GM19240 (cell line): ENCODE data around the gene CFAP91.
"Not testable (repeated sequence)": the region's sequence is repeated elsewhere in the genome, so short reads cannot be mapped to it uniquely, and the experiment has no call there.

Source experiments
- DNase-seq: peaks from one replicate; pipeline ENCODE4 v3.0.0; 2011; ENCODE audit warnings: low spot score; ENCODE audit not compliant: insufficient read length

The CFAP91 gene

GRCh38 chr3:119677641-119677934 lies 25.2 kb upstream of the CFAP91 start:
- no peak for DNase-seq

- DNase-seq: not testable (repeated sequence)
Measured at GRCh38 chr3:119678209-119678608, 24.6 kb upstream of the CFAP91 start.

GRCh38 chr3:119679874-119680273 lies 22.9 kb upstream of the CFAP91 start:
- no peak for DNase-seq

- DNase-seq: no peak
Measured at GRCh38 chr3:119681279-119681678, 21.5 kb upstream of the CFAP91 start.

- no peak for DNase-seq
Measured at GRCh38 chr3:119683421-119683820, 19.4 kb upstream of the CFAP91 start.

- no peak for DNase-seq
Measured at GRCh38 chr3:119690043-119690656, 12.7 kb upstream of the CFAP91 start.

- no peak for DNase-seq
Measured at GRCh38 chr3:119695480-119695879, 7.3 kb upstream of the CFAP91 start.

GRCh38 chr3:119697394-119697793 lies 5.4 kb upstream of the CFAP91 start:
- DNase-seq: no peak

- no peak for DNase-seq
Measured at GRCh38 chr3:119700269-119700919, 2.4 kb upstream of the CFAP91 start.

GRCh38 chr3:119700920-119701734 lies 1.7 kb upstream of the CFAP91 start:
- no peak for DNase-seq

GRCh38 chr3:119703820-119704531 lies 1.2 kb downstream of the CFAP91 start:
- no peak for DNase-seq

GRCh38 chr3:119715105-119715504 lies 12.3 kb downstream of the CFAP91 start:
- DNase-seq: no peak

GRCh38 chr3:119716998-119717397 lies 14.2 kb downstream of the CFAP91 start:
- DNase-seq: no peak

GRCh38 chr3:119717520-119717919 lies 14.7 kb downstream of the CFAP91 start:
- DNase-seq: no peak

- no peak for DNase-seq
Measured at GRCh38 chr3:119723022-119723421, 20.2 kb downstream of the CFAP91 start.

- DNase-seq: no peak
Measured at GRCh38 chr3:119726909-119727308, 24.1 kb downstream of the CFAP91 start.

- DNase-seq: no peak
Measured at GRCh38 chr3:119729996-119730395, 27.2 kb downstream of the CFAP91 start.

- DNase-seq: no peak
Measured at GRCh38 chr3:119731560-119732343, 28.9 kb downstream of the CFAP91 start.

- no peak for DNase-seq
Measured at GRCh38 chr3:119733812-119734211, 31.0 kb downstream of the CFAP91 start.

GRCh38 chr3:119738741-119739140 lies 35.9 kb downstream of the CFAP91 start:
- DNase-seq: no peak
